Lung microvascular endothelial cell (primary cell): ENCODE results near the gene LMAN2. TPM values are rescaled to one million over a fixed set of nuclear protein-coding genes. Genes with fewer than 3 reads are reported as not detected.

Experiments
- DNase-seq, 2 donors: peaks; one replicate each; pipeline versions ENCODE4 v3.0.0 to v3.0.0-alpha.2; 2010; ENCODE audit warnings: low read depth in 2 of 2
- total RNA-seq: library from RNA; depleted of rRNA; stranded (reverse); fragments of >200 nt; gene quantifications from 2 replicates; pipeline ENCODE4 v1.2.1, GENCODE V29; 2014

Gene LMAN2
- total RNA-seq, 1 donor from 2014 or later = 376 TPM

GRCh38 chr5:177328545-177329231 is 22.8 kb downstream of the LMAN2 start:
- no peak for DNase-seq

- peak in 1 of 2 donors; percentile 84 for DNase-seq
Measured at GRCh38 chr5:177327539-177328522, 23.6 kb downstream of the LMAN2 start.

- no peak for DNase-seq
Measured at GRCh38 chr5:177325868-177326381, 25.5 kb downstream of the LMAN2 start.

- DNase-seq = no peak
Measured at GRCh38 chr5:177320879-177321278, 30.6 kb downstream of the LMAN2 start.

GRCh38 chr5:177319913-177320588 is 31.4 kb downstream of the LMAN2 start:
- DNase-seq = no peak

- DNase-seq = peak; percentile 84 to 85
Measured at GRCh38 chr5:177317959-177318377, 33.5 kb downstream of the LMAN2 start.

- no peak for DNase-seq
Measured at GRCh38 chr5:177316005-177316404, 35.5 kb downstream of the LMAN2 start.

- DNase-seq = no peak
Measured at GRCh38 chr5:177315411-177315810, 36.1 kb downstream of the LMAN2 start.

GRCh38 chr5:177314376-177315342 is 36.8 kb downstream of the LMAN2 start:
- DNase-seq = no peak

- no peak for DNase-seq
Measured at GRCh38 chr5:177313561-177314259, 37.8 kb downstream of the LMAN2 start.

GRCh38 chr5:177312649-177313181 is 38.8 kb downstream of the LMAN2 start:
- DNase-seq = no peak

GRCh38 chr5:177311723-177312648 is 39.5 kb downstream of the LMAN2 start, which contains the start of gene MXD3:
Gene MXD3 (minus strand): TSS chr5:177311898. CDS start chr5:177311830, 68 bp downstream.
- peak; percentile 93 to 94 for DNase-seq

GRCh38 chr5:177311392-177311722 is 40.1 kb downstream of the LMAN2 start:
- DNase-seq = peak in 1 of 2 donors; percentile 38

- DNase-seq = peak; percentile 52 to 93
Measured at GRCh38 chr5:177310757-177311391, 40.6 kb downstream of the LMAN2 start.

GRCh38 chr5:177310332-177310731 is 41.1 kb downstream of the LMAN2 start:
- DNase-seq = no peak

GRCh38 chr5:177309351-177310191 is 41.9 kb downstream of the LMAN2 start:
- DNase-seq = peak; percentile 78 to 80

- no peak for DNase-seq
Measured at GRCh38 chr5:177308740-177309139, 42.7 kb downstream of the LMAN2 start.
